Keratinocyte (primary cell): ENCODE measurements around the gene DUSP11. TPM values are rescaled to one million over a fixed set of nuclear protein-coding genes. Genes with fewer than 3 reads are reported as not detected.

Experiments
- DNase-seq: peaks from one replicate; pipeline ENCODE4 v3.0.0-alpha.2; 2011; ENCODE audit warnings: low read depth, missing footprints, low spot score
- FAIRE-seq: peaks from 2 replicates; lab custom pipeline; 2011; peaks lifted over from hg19 to GRCh38; lab: Jason Lieb, UNC
- H2AFZ ChIP-seq: 2 replicates; pipeline ENCODE4 v1.6.0; 2012; ENCODE audit warnings: low read length, control low read depth, inconsistent platforms; ENCODE audit not compliant: control insufficient read depth
- H3K27ac ChIP-seq: 2 replicates; pipeline ENCODE4 v1.5.1; 2011; ENCODE audit warnings: low read length; ENCODE audit not compliant: control insufficient read depth, insufficient read depth
- H3K27me3 ChIP-seq: 3 replicates; pipeline ENCODE4 v1.6.0; 2011; ENCODE audit warnings: low read length; ENCODE audit not compliant: control insufficient read depth, insufficient read depth; ENCODE audit errors: extremely low read depth
- H3K36me3 ChIP-seq, 2 experiments: 2 replicates in 1 of 2; 3 replicates in 1 of 2; pipeline ENCODE4 v1.5.1; 2011; ENCODE audit warnings: low read length in 2 of 2, mild to moderate bottlenecking in 1 of 2; ENCODE audit not compliant: control insufficient read depth in 2 of 2, insufficient read depth in 2 of 2; ENCODE audit errors: extremely low read depth in 1 of 2
- H3K4me1 ChIP-seq: 3 replicates; pipeline ENCODE4 v1.5.1; 2011; ENCODE audit warnings: low read length; ENCODE audit not compliant: control insufficient read depth, insufficient read depth; ENCODE audit errors: extremely low read depth
- H3K4me2 ChIP-seq: 3 replicates; pipeline ENCODE4 v1.6.0; 2011; ENCODE audit warnings: low read depth, low read length; ENCODE audit not compliant: control insufficient read depth, insufficient read depth; ENCODE audit errors: extremely low read depth
- H3K4me3 ChIP-seq, 3 experiments: fragments of 200-600 bp in 1 of 3; sonication (generic) in 1 of 3; 2 replicates in 2 of 3; 3 replicates in 1 of 3; pipeline ENCODE4 v1.5.1; 2011 to 2016; ENCODE audit warnings: low read length in 3 of 3, mild to moderate bottlenecking in 3 of 3, control low read depth in 2 of 3, inconsistent platforms in 1 of 3, low read depth in 1 of 3, mixed read lengths in 1 of 3, mixed run types in 1 of 3, moderate library complexity in 1 of 3; ENCODE audit not compliant: control insufficient read depth in 2 of 3, insufficient read depth in 2 of 3; ENCODE audit errors: extremely low read depth in 1 of 3
- H3K79me2 ChIP-seq: 2 replicates; pipeline ENCODE4 v1.6.0; 2012; ENCODE audit warnings: low read length; ENCODE audit not compliant: control insufficient read depth, insufficient read depth
- H3K9ac ChIP-seq: 3 replicates; pipeline ENCODE4 v1.6.0; 2011; ENCODE audit warnings: low read length; ENCODE audit not compliant: control insufficient read depth, insufficient read depth; ENCODE audit errors: extremely low read depth
- H3K9me1 ChIP-seq: 3 replicates; pipeline ENCODE4 v1.6.0; 2011; ENCODE audit warnings: low read length; ENCODE audit not compliant: control insufficient read depth, insufficient read depth; ENCODE audit errors: extremely low read depth
- H3K9me3 ChIP-seq: 2 replicates; pipeline ENCODE4 v1.5.1; 2012; ENCODE audit warnings: low read depth, low read length; ENCODE audit not compliant: control insufficient read depth
- H4K20me1 ChIP-seq: 3 replicates; pipeline ENCODE4 v1.6.0; 2011; ENCODE audit warnings: low read length; ENCODE audit not compliant: control insufficient read depth, insufficient read depth; ENCODE audit errors: extremely low read depth
- EZH2 ChIP-seq: IDR thresholded peaks from one replicate; pipeline ENCODE4 v1.6.1; 2012; ENCODE audit warnings: inconsistent platforms, mild to moderate bottlenecking, low read length, moderate library complexity
- dilution Hi-C: fragments of 300-500 bp; cut with MboI; formaldehyde crosslinking; loops from one replicate; pipeline ENCODE4 v1.7.0; 2020; ENCODE audit warnings: low sequenced_read_pairs; ENCODE audit not compliant: extremely low pct_ligation_motif_present
- polyA plus RNA-seq, 5 experiments: library from polyadenylated mRNA; depleted of rRNA in 3 of 5; stranded (reverse) in 3 of 5; stranded (forward) in 1 of 5; unstranded in 1 of 5; fragments of >200 nt; gene quantifications; 1 replicate in 1 of 5; 2 replicates in 3 of 5; 3 replicates in 1 of 5; pipeline versions ENCODE4 v1.2.1 to v1.2.3, GENCODE V29; 2011 to 2012; ENCODE audit warnings: missing spikeins in 2 of 5, low read depth in 1 of 5, low replicate concordance in 1 of 5
- TF ChIP-seq, protein P1 (sequence below), 3 experiments: IDR thresholded peaks in 1 of 3; conservative IDR thresholded peaks in 1 of 3; optimal IDR thresholded peaks in 1 of 3; 2 replicates in 2 of 3; 3 replicates in 1 of 3; pipeline versions ENCODE3 to v1.5.1; 2011; ENCODE audit warnings: low read length in 3 of 3, mild to moderate bottlenecking in 3 of 3, moderate library complexity in 2 of 3, control low read depth in 1 of 3, inconsistent platforms in 1 of 3; ENCODE audit not compliant: insufficient read depth in 2 of 3; ENCODE audit errors: extremely low read depth in 1 of 3

The DUSP11 gene
- polyA plus RNA-seq, 1 donor (not counting 4 experiments of a cell fraction or from before 2014, with no cell fraction given), result 83.7 TPM

DNA sequence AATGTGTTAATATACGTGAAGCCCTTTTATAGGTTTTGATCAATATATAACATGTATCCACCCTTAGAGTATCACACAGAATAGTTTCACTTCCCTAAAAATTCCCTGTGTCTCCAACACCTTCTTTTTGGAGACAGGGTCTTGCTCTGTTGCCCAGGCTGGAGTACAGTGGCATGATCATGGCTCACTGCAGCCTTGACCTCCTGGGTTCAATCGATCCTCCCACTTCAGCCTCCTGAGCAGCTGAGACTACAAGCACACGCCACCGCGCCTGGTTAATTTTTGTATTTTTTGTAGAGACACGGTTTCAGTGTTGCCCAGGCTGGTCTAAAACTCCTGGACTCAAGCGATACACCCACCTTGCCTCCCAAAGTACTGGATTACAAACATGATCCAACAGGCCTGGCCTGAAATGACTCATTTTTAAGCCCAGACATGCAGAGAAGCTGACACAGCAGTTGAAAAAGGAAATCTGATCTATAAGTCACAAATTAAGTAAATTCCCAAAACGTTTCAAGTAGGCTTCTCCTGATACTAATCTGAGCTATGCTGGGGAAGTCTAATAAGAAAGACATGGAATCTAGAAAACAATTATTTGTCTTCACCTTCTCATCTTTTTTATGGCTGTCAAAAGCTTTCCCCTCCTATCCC, 2.9 kb downstream of the DUSP11 start:
- Histone ChIP-seq H3K27ac (peak overlapping the region; percentile 77), H3K9ac (peak overlapping the region; percentile 42), H2AFZ (no peak overlapping the region), H3K9me3 (no peaks in the 10 kb centered on the region), H3K9me1 (no peaks in the 10 kb centered on the region), H3K36me3 (peaks cover 6 to 22% of the 10 kb centered on the region in 2 experiments), H3K4me2 (peak overlapping the region; percentile 67), H3K4me3 (peak overlapping the region; percentile 2 to 43 (median 34)), H3K79me2 (peaks cover 55% of the 10 kb centered on the region), H3K4me1 (peaks cover 25% of the 10 kb centered on the region), H3K27me3 (no peaks in the 10 kb centered on the region), H4K20me1 (no peaks in the 10 kb centered on the region)
- peak; percentile 88 for FAIRE-seq
- DNase-seq, result peak; percentile 92
- dilution Hi-C loops, result no loop called here
- TF ChIP-seq, protein P1, sequence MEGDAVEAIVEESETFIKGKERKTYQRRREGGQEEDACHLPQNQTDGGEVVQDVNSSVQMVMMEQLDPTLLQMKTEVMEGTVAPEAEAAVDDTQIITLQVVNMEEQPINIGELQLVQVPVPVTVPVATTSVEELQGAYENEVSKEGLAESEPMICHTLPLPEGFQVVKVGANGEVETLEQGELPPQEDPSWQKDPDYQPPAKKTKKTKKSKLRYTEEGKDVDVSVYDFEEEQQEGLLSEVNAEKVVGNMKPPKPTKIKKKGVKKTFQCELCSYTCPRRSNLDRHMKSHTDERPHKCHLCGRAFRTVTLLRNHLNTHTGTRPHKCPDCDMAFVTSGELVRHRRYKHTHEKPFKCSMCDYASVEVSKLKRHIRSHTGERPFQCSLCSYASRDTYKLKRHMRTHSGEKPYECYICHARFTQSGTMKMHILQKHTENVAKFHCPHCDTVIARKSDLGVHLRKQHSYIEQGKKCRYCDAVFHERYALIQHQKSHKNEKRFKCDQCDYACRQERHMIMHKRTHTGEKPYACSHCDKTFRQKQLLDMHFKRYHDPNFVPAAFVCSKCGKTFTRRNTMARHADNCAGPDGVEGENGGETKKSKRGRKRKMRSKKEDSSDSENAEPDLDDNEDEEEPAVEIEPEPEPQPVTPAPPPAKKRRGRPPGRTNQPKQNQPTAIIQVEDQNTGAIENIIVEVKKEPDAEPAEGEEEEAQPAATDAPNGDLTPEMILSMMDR (optimal IDR thresholded peaks at IDR 0.05 in 1 of 3, IDR thresholded peaks at IDR 0.05 in 1 of 3, conservative IDR thresholded peaks at IDR 0.05 in 1 of 3; ENCODE audit: extremely low read depth in 1 of 3, insufficient read depth in 2 of 3, low read length in 3 of 3), result no peak
- TF ChIP-seq EZH2, result no peak

DNA sequence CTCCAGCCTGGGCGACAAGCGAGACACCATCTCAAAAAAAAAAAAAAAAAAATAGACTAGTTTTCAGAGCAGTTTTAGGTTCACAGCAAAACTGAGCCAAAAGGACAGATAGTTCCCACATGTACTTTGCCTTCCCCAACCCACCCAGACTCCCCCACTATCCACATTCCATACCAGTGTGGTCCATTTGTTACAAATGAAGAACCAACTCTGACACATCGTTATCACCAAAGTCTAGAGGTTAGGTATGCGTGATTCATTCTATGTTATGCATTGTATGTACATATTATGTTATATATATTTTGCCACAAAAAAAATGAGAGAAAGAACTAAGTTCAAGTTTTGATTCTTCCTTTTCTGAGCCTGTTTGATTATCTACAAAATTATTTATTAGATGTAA, 3.5 kb downstream of the DUSP11 start:
- peaks cover 6 to 23% of the 10 kb centered on the region in 2 experiments for H3K36me3 ChIP-seq
- no peaks in the 10 kb centered on the region for H4K20me1 ChIP-seq
- H3K4me1 ChIP-seq, result peaks cover 25% of the 10 kb centered on the region
- peaks cover 57% of the 10 kb centered on the region for H3K79me2 ChIP-seq
- H3K9me3 ChIP-seq, result no peaks in the 10 kb centered on the region
- H3K4me2 ChIP-seq, result peak overlapping the region; percentile 67
- H3K9ac ChIP-seq, result peak overlapping the region; percentile 42
- no peak overlapping the region for H2AFZ ChIP-seq
- dilution Hi-C loops, result no loop called here
- H3K4me3 ChIP-seq, result peak overlapping the region in 1 of 3 experiments; percentile 43
- H3K27me3 ChIP-seq, result no peaks in the 10 kb centered on the region
- DNase-seq (peak; percentile 68), FAIRE-seq (peak; percentile 70)
- TF ChIP-seq EZH2, result no peak
- TF ChIP-seq, protein P1 (optimal IDR thresholded peaks at IDR 0.05 in 1 of 3, IDR thresholded peaks at IDR 0.05 in 1 of 3, conservative IDR thresholded peaks at IDR 0.05 in 1 of 3; ENCODE audit: extremely low read depth in 1 of 3, insufficient read depth in 2 of 3, low read length in 3 of 3), result no peak
- H3K27ac ChIP-seq, result peak overlapping the region; percentile 77
- H3K9me1 ChIP-seq, result no peaks in the 10 kb centered on the region
